H9 (cell line): ENCODE data around the gene HAUS6. TPM values are rescaled to one million over a fixed set of nuclear protein-coding genes. Genes with fewer than 3 reads are reported as not detected.

Experiments
- DNase-seq: peaks from one replicate; pipeline ENCODE4 v3.0.0-alpha.2; 2017
- H2AFZ ChIP-seq: one replicate; pipeline ENCODE4 v1.6.1; 2013; ENCODE audit warnings: mild to moderate bottlenecking, low read length, control low read depth, moderate library complexity
- H2AK5ac ChIP-seq: 2 replicates; pipeline ENCODE4 v1.6.1; 2013; ENCODE audit warnings: low read length, control low read depth, mixed read lengths; ENCODE audit not compliant: insufficient read length
- H2BK120ac ChIP-seq: one replicate; pipeline ENCODE4 v1.6.1; 2013; ENCODE audit warnings: low read depth, mild to moderate bottlenecking, low read length, control low read depth, inconsistent platforms; ENCODE audit not compliant: poor library complexity, severe bottlenecking
- H2BK12ac ChIP-seq: 2 replicates; pipeline ENCODE4 v1.6.1; 2013; ENCODE audit warnings: low read length, control low read depth, mixed read lengths, low read depth; ENCODE audit not compliant: insufficient read length
- H2BK15ac ChIP-seq: 2 replicates; pipeline ENCODE4 v1.6.1; 2013; ENCODE audit warnings: low read depth, low read length, control low read depth
- H2BK20ac ChIP-seq: one replicate; pipeline ENCODE4 v1.6.1; 2013; ENCODE audit warnings: low read depth, mild to moderate bottlenecking, low read length, control low read depth, inconsistent platforms; ENCODE audit not compliant: poor library complexity, severe bottlenecking
- H2BK5ac ChIP-seq: 2 replicates; pipeline ENCODE4 v1.6.1; 2013; ENCODE audit warnings: low read length, control low read depth, mixed read lengths; ENCODE audit not compliant: insufficient read length
- H3K14ac ChIP-seq: 2 replicates; pipeline ENCODE4 v1.6.1; 2013; ENCODE audit warnings: low read length, control low read depth; ENCODE audit not compliant: insufficient read depth
- H3K18ac ChIP-seq: 2 replicates; pipeline ENCODE4 v1.6.1; 2013; ENCODE audit warnings: low read depth, mild to moderate bottlenecking, mixed read lengths, low read length, control low read depth; ENCODE audit not compliant: insufficient read length
- H3K23ac ChIP-seq: 2 replicates; pipeline ENCODE4 v1.6.1; 2013; ENCODE audit warnings: low read length, control low read depth, mixed read lengths, low read depth; ENCODE audit not compliant: insufficient read length
- H3K23me2 ChIP-seq: 2 replicates; pipeline ENCODE4 v1.6.1; 2013; ENCODE audit warnings: low read depth, mild to moderate bottlenecking, mixed read lengths, low read length, control low read depth; ENCODE audit not compliant: insufficient read length, poor library complexity, severe bottlenecking
- H3K27ac ChIP-seq: 2 replicates; pipeline ENCODE4 v1.5.1; 2013; ENCODE audit warnings: low read length, control low read depth, mixed read lengths, low read depth; ENCODE audit not compliant: insufficient read length
- H3K27me3 ChIP-seq: 2 replicates; pipeline ENCODE4 v1.6.1; 2013; ENCODE audit warnings: low read length, control low read depth, inconsistent platforms; ENCODE audit not compliant: insufficient read depth
- H3K4ac ChIP-seq: 2 replicates; pipeline ENCODE4 v1.6.1; 2013; ENCODE audit warnings: low read depth, mild to moderate bottlenecking, control low read depth, inconsistent platforms, low read length, moderate library complexity
- H3K4me1 ChIP-seq: 2 replicates; pipeline ENCODE4 v1.6.1; 2013; ENCODE audit warnings: low read length, control low read depth, inconsistent platforms; ENCODE audit not compliant: insufficient read depth
- H3K4me2 ChIP-seq: 2 replicates; pipeline ENCODE4 v1.6.1; 2013; ENCODE audit warnings: low read length, control low read depth, mixed read lengths; ENCODE audit not compliant: insufficient read length, insufficient read depth
- H3K56ac ChIP-seq: 2 replicates; pipeline ENCODE4 v1.6.1; 2013; ENCODE audit warnings: low read depth, mild to moderate bottlenecking, mixed read lengths, low read length, control low read depth; ENCODE audit not compliant: insufficient read length
- H3K79me1 ChIP-seq: 2 replicates; pipeline ENCODE4 v1.6.1; 2013; ENCODE audit warnings: low read depth, mild to moderate bottlenecking, moderate library complexity, low read length, control low read depth, inconsistent platforms; ENCODE audit not compliant: insufficient read depth, poor library complexity, severe bottlenecking
- H3K79me2 ChIP-seq: 2 replicates; pipeline ENCODE4 v1.6.1; 2013; ENCODE audit warnings: low read length, control low read depth, inconsistent platforms; ENCODE audit not compliant: insufficient read depth
- H3K9ac ChIP-seq: 2 replicates; pipeline ENCODE4 v1.6.1; 2013; ENCODE audit warnings: low read length, control low read depth, mixed read lengths; ENCODE audit not compliant: insufficient read length; ENCODE audit errors: extremely low read depth
- H3K9me3 ChIP-seq: one replicate; pipeline ENCODE4 v1.6.1; 2013; ENCODE audit warnings: low read depth, low read length, inconsistent platforms; ENCODE audit not compliant: control insufficient read depth
- H3T11ph ChIP-seq: one replicate; pipeline ENCODE4 v1.6.1; 2013; ENCODE audit warnings: mild to moderate bottlenecking, low read length, control low read depth, inconsistent platforms
- H4K20me1 ChIP-seq: one replicate; pipeline ENCODE4 v1.6.1; 2013; ENCODE audit not compliant: control insufficient read depth, insufficient read length, insufficient read depth
- H4K5ac ChIP-seq: 2 replicates; pipeline ENCODE4 v1.6.1; 2013; ENCODE audit warnings: low read depth, mild to moderate bottlenecking, mixed read lengths, low read length, control low read depth; ENCODE audit not compliant: insufficient read length
- H4K8ac ChIP-seq: replicated peaks from 2 replicates; pipeline ENCODE4 v1.6.1; 2013; ENCODE audit warnings: low read length, control low read depth, mixed read lengths, low read depth; ENCODE audit not compliant: insufficient read length
- H4K91ac ChIP-seq: 2 replicates; pipeline ENCODE4 v1.6.1; 2013; ENCODE audit warnings: low read depth, mild to moderate bottlenecking, moderate library complexity, mixed read lengths, low read length, control low read depth; ENCODE audit not compliant: insufficient read length
- H3K27ac Mint-ChIP-seq, 3 experiments: 2 replicates in 2 of 3; 3 replicates in 1 of 3; pipeline ENCODE4 v1.8.0; 2020 to 2021; ENCODE audit warnings: mixed read lengths in 3 of 3, mild to moderate bottlenecking in 1 of 3, moderate library complexity in 1 of 3
- H3K27me3 Mint-ChIP-seq: 2 replicates; pipeline ENCODE4 v1.8.0; 2021; ENCODE audit warnings: low read depth, mild to moderate bottlenecking, moderate library complexity, mixed read lengths
- H3K36me3 Mint-ChIP-seq, 3 experiments: 2 replicates in 2 of 3; 3 replicates in 1 of 3; pipeline ENCODE4 v1.8.0; 2020 to 2021; ENCODE audit warnings: low read depth in 3 of 3, mixed read lengths in 3 of 3; ENCODE audit not compliant: insufficient read depth in 1 of 3
- H3K4me1 Mint-ChIP-seq, 2 experiments: 2 replicates each; pipeline ENCODE4 v1.8.0; 2020; ENCODE audit warnings: mixed read lengths in 2 of 2
- H3K4me3 Mint-ChIP-seq, 2 experiments: 2 replicates in 1 of 2; 3 replicates in 1 of 2; pipeline ENCODE4 v1.8.0; 2020 to 2021; ENCODE audit warnings: mild to moderate bottlenecking in 2 of 2, mixed read lengths in 2 of 2, moderate library complexity in 1 of 2
- H3K9me3 Mint-ChIP-seq, 2 experiments: 2 replicates in 1 of 2; 3 replicates in 1 of 2; pipeline ENCODE4 v1.8.0; 2020; ENCODE audit warnings: mild to moderate bottlenecking in 2 of 2, mixed read lengths in 2 of 2, moderate library complexity in 1 of 2
- WGBS: extraction: QIAGEN DNeasy Blood & Tissue Kit; methylation state at CpG from one replicate; pipeline ENCODE4 v1.1.7; 2013; ENCODE audit warnings: missing lambda C conversion rate, low lambda C conversion rate, mixed read lengths; ENCODE audit not compliant: insufficient read length; ENCODE audit errors: extremely low coverage; 5-methylcytosine and 5-hydroxymethylcytosine counted together
- total RNA-seq: library from RNA; stranded (reverse); gene quantifications from 2 replicates; pipeline ENCODE4 v1.2.1, GENCODE V29; 2021
- TF ChIP-seq, protein P1 (sequence below): fragments of 200-600 bp; sonication (generic); conservative IDR thresholded peaks from 3 replicates; pipeline ENCODE4 v1.8.0; 2021; ENCODE audit warnings: antibody characterized with exemption, mild to moderate bottlenecking

The HAUS6 gene
- total RNA-seq, 1 experiment from 2014 or later = 42.3 TPM

DNA sequence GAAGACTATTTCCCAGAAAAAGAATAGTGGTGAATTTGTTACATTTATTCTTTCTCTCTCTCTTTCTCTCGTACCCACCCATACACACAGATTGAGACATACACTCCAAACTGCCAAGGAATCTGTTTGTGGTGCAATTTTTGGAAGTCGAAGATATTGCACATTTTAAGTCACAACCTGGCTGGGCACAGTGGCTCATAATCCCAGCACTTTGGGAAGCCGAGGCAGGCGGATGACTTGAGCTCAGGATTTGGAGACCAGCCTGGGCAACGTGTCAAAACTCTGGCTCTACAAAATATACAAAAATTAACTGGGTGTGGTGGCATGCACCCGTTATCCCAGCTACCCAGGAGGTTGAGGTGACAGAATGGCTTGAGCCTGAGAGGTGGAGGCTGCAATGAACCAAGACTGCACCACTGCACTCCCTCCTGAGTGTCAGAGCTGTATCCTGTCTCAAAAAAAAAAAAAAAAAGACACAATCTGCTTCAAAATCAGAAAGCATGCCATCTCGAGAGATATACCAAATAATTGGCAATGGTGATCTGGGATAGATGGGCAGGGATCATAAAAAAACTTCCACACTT lies 43.8 kb upstream of the HAUS6 start:
- no peak overlapping the region for H2AFZ ChIP-seq
- H4K5ac ChIP-seq = no peak overlapping the region
- no peaks in the 10 kb centered on the region for H3K23me2 ChIP-seq
- TF ChIP-seq, protein P1, sequence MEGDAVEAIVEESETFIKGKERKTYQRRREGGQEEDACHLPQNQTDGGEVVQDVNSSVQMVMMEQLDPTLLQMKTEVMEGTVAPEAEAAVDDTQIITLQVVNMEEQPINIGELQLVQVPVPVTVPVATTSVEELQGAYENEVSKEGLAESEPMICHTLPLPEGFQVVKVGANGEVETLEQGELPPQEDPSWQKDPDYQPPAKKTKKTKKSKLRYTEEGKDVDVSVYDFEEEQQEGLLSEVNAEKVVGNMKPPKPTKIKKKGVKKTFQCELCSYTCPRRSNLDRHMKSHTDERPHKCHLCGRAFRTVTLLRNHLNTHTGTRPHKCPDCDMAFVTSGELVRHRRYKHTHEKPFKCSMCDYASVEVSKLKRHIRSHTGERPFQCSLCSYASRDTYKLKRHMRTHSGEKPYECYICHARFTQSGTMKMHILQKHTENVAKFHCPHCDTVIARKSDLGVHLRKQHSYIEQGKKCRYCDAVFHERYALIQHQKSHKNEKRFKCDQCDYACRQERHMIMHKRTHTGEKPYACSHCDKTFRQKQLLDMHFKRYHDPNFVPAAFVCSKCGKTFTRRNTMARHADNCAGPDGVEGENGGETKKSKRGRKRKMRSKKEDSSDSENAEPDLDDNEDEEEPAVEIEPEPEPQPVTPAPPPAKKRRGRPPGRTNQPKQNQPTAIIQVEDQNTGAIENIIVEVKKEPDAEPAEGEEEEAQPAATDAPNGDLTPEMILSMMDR = no peak
- H3K79me2 ChIP-seq = no peaks in the 10 kb centered on the region
- no peak for DNase-seq
- no peaks in the 10 kb centered on the region for H3K36me3 Mint-ChIP-seq
- H3K4ac ChIP-seq = no peak overlapping the region
- H2BK15ac ChIP-seq = no peak overlapping the region
- no peak overlapping the region for H4K91ac ChIP-seq
- no peak overlapping the region for H3K4me3 Mint-ChIP-seq
- H2BK5ac ChIP-seq = no peak overlapping the region
- H3K4me1 Mint-ChIP-seq = no peaks in the 10 kb centered on the region
- no peaks in the 10 kb centered on the region for H3K27me3 ChIP-seq
- no peak overlapping the region for H3K27ac ChIP-seq
- H3K27ac Mint-ChIP-seq = no peak overlapping the region
- H2BK12ac ChIP-seq = no peak overlapping the region
- H3K9me3 Mint-ChIP-seq = no peaks in the 10 kb centered on the region
- no peak overlapping the region for H3K9ac ChIP-seq
- no peaks in the 10 kb centered on the region for H3K4me1 ChIP-seq
- no CpG with 5 or more reads among the region's 7 CpGs for WGBS
- no peak overlapping the region for H3K18ac ChIP-seq
- H3K79me1 ChIP-seq = no peaks in the 10 kb centered on the region
- H4K8ac ChIP-seq = no peak overlapping the region
- H3T11ph ChIP-seq = no peak overlapping the region
- no peak overlapping the region for H2AK5ac ChIP-seq
- no peak overlapping the region for H3K23ac ChIP-seq
- no peak overlapping the region for H3K4me2 ChIP-seq
- H3K56ac ChIP-seq = no peak overlapping the region
- no peak overlapping the region for H2BK120ac ChIP-seq
- no peaks in the 10 kb centered on the region for H4K20me1 ChIP-seq
- H2BK20ac ChIP-seq = no peak overlapping the region
- no peaks in the 10 kb centered on the region for H3K27me3 Mint-ChIP-seq
- H3K9me3 ChIP-seq = no peaks in the 10 kb centered on the region
- no peak overlapping the region for H3K14ac ChIP-seq
